ENCODE measurements around the gene FBXO17.
"Not testable (repeated sequence)": the region's sequence is repeated elsewhere in the genome, so short reads cannot be mapped to it uniquely, and the experiment has no call there.

The FBXO17 gene, protein sequence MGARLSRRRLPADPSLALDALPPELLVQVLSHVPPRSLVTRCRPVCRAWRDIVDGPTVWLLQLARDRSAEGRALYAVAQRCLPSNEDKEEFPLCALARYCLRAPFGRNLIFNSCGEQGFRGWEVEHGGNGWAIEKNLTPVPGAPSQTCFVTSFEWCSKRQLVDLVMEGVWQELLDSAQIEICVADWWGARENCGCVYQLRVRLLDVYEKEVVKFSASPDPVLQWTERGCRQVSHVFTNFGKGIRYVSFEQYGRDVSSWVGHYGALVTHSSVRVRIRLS

GRCh38 chr19:38975214-38975860 is at the start of gene FBXO17:
FBXO17 (minus strand) TSS chr19:38975742; CDS start chr19:38950319, 25,423 bp downstream.
- no peak for DNase-seq (ENCODE audit: low spot score)

- DNase-seq (ENCODE audit: low spot score): no peak
Observed at GRCh38 chr19:39024875-39025641, 49.5 kb upstream of the FBXO17 start.

- no peak for DNase-seq (ENCODE audit: low spot score)
Observed at GRCh38 chr19:39021063-39021462, 45.5 kb upstream of the FBXO17 start.

- no peak for DNase-seq (ENCODE audit: low spot score)
Observed at GRCh38 chr19:39017646-39018045, 42.1 kb upstream of the FBXO17 start.

GRCh38 chr19:39017026-39017425 is 41.5 kb upstream of the FBXO17 start:
- DNase-seq (ENCODE audit: low spot score): no peak

DNA sequence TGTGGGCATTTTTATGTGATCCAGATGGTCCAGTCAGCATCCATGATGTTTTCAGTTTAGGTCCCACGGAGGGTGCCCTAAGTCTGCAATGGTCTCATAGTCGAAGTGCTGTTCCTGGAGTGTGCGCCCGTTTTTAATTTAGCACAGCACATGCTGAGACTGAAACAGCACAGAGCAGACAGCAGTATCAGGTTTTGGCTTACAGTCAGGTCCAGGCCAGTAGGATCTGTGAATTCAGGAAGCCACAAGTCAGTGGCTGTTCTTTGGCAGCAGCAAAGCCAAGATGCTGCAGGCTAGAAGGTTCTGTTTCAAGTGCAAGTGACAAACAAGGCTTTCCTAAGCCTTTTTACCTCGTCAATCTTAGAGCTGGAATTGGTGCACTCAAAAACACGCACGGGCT is 38.5 kb upstream of the FBXO17 start:
- DNase-seq (ENCODE audit: low spot score): no peak

- no peak for DNase-seq (ENCODE audit: low spot score)
Observed at GRCh38 chr19:39009001-39009400, 33.5 kb upstream of the FBXO17 start.

DNA sequence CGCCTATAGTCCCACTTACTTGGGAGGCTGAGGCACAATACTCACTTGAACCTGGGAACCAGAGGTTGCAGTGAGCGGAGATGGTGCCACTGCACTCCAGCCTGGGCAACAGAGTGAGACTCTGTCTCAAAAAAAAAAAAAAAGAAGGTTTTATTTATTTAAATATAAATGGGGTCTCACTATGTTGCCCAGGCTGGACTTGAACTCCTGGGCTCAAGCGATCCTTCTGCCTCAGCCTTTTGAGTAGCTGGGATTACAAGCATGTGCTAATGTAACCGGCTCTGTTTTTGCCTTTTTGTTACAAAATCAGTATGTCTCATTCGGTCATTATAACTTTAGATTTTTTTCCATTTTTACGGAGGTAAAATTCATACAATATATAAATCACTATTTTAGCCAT is 32.6 kb upstream of the FBXO17 start:
- no peak for DNase-seq (ENCODE audit: low spot score)

DNA sequence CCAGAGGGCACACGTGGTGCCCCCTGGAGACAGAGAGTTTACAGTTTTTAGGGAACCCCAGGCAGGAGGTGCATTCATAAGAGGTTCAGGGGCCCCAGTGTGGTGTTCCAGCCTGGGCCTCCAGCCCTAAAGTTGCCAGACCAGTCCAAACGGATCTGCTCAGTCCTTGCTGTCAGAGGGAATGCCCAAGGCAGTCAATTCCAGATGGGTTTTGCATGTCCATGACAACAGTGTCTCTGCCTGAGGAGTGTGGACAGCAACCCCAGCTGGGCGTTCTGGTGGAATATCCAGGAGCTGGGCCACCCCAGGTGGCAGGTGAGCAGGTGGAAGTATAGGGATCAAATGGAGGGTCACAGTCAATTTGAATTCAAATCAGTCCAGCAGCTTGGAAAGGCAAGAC is 31.6 kb upstream of the FBXO17 start:
- no peak for DNase-seq (ENCODE audit: low spot score)

GRCh38 chr19:39004403-39004802 is 28.9 kb upstream of the FBXO17 start:
- no peak for DNase-seq (ENCODE audit: low spot score)

- DNase-seq (ENCODE audit: low spot score): no peak
Observed at GRCh38 chr19:39003796-39004195, 28.3 kb upstream of the FBXO17 start.

- no peak for DNase-seq (ENCODE audit: low spot score)
Observed at GRCh38 chr19:39003188-39003587, 27.6 kb upstream of the FBXO17 start.

GRCh38 chr19:39001041-39001440 is 25.5 kb upstream of the FBXO17 start:
- DNase-seq (ENCODE audit: low spot score): no peak

DNA sequence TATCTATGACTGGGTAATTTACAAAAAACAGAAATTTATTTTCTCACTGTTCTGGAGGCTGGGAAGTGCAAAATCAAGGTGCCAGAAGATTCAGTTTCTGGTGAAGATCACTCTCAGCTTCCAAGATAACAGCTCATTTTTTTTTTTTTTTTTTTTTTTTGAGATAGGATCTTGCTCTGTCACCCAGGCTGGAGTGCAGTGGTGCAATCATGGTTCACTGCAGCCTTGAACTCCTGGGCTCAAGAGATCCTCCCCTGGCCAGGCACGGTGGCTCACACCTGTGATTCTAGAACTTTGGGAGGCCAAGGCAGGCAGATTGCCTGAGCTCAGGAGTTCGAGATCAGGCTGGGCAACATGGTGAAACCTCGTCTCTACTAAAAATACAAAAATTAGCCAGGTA is 22.0 kb upstream of the FBXO17 start:
- not testable (repeated sequence) for DNase-seq (ENCODE audit: low spot score)

DNA sequence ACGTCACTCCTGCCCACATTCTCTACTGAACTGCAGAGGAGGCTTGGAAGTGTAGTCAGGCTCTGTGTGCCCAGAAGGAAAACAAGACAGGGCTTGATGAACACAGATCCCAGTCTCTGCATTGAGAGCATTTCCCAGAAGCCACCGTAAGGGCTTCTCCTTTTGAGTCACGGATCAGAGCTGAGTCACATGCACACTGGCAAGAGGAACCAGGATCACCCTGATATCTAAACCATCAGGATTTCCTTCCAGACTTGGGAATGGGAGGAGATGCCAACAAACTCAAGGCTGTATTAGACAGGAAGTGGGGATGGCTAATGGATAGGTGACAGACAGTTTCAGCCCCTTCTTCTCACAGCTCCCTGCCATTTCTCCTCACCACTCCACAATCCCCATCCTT is 17.7 kb upstream of the FBXO17 start:
- DNase-seq (ENCODE audit: low spot score): no peak

GRCh38 chr19:38990949-38991697 is 15.6 kb upstream of the FBXO17 start:
- DNase-seq (ENCODE audit: low spot score): no peak

GRCh38 chr19:38989614-38990013 is 14.1 kb upstream of the FBXO17 start:
- not testable (repeated sequence) for DNase-seq (ENCODE audit: low spot score)

DNA sequence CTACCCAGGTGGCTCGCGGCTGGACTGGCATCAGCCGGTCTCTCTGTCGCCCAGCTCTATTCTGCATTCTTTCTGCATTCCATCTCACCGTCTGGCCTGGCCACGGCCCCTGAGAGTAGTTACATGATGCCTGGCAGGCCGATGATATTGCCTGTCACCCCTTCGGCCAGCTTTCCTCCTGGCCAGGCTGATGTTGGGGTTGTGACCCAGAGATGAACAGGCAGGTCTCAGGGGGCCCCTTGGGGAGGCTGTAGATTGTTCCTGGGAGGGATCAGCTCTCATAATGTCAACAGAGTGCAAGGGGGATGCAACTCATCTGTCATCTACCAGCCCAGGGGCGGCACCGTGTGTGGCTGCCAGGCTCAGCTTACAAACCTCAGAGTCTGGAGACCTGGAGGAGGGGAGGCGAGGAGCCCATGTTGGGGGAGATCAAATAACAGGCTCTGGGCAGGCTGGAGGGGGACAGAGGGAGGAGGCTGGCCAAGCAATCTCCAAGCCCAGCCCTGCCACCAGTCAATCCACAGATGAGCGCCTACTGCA is 13.6 kb upstream of the FBXO17 start:
- DNase-seq (ENCODE audit: low spot score): no peak

DNA sequence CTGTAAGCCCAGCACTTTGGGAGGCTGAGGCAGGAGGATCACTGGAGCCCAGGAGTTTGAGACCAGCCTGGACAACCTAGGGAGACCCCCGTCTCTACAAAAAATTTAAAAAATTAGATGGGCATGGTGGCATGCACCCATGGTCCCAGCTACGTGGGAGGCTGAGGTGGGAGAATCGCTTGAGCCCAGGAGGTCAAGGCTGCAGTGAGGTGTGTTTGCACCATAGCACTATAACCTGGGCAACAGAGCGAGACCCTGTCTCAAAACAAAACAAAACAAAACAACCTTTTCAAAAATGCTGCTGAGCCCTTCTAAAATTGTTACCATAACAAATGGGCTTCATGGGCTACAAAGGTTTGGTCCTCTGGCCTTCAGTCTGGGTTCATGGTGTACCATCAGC is 13.1 kb upstream of the FBXO17 start:
- not testable (repeated sequence) for DNase-seq (ENCODE audit: low spot score)

- not testable (repeated sequence) for DNase-seq (ENCODE audit: low spot score)
Observed at GRCh38 chr19:38987745-38988144, 12.2 kb upstream of the FBXO17 start.

- DNase-seq (ENCODE audit: low spot score): no peak
Observed at GRCh38 chr19:38985262-38985661, 9.7 kb upstream of the FBXO17 start.

Data from COLO829 (cell line).